GM18508 (cell line): ENCODE measurements around the gene EPHB2.
"Not testable (repeated sequence)": the region's sequence is repeated elsewhere in the genome, so short reads cannot be mapped to it uniquely, and the experiment has no call there.

ENCODE experiments used
- ATAC-seq: cut with Tn5 transposase; IDR thresholded peaks from one replicate; pipeline ENCODE4 v1.9.1; 2021; ENCODE audit warnings: moderate number of reproducible peaks; ENCODE audit not compliant: insufficient read depth, unreplicated experiment

Gene EPHB2

DNA sequence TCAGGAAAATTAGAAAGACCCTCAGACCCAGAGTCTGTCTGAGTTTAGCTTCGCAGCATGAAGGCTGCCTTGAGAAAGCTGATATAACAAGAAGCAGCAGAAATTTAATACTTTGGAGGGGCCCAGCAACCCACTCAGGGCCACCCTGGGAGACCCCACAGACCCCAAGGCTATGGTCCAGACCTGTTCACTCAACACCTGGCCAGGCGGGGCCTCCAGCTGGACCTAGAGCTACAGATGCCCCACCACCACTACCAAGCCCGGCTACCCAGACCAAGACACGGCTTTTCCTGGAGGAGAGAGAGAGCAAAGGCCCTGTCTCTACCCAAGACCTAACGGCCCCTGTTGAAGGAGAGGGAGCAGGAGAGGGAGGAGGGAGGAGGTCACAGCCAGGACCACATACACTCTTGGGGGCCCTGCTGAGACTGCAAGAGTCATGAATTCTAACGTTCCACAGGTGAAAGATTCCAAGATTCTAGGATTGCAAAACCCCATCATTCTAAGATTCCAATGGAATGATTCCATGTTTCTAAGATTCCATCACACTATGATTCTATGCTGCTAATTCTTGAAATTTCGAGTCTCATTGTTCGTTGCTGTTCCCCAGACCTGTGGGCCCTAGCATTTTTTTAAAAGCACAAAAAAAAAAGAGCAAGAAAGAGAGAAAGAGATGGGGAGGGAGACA is 208.8 kb downstream of the EPHB2 start:
- ATAC-seq = no peak

GRCh38 chr1:22920026-22920733 is 209.5 kb downstream of the EPHB2 start:
- no peak for ATAC-seq

DNA sequence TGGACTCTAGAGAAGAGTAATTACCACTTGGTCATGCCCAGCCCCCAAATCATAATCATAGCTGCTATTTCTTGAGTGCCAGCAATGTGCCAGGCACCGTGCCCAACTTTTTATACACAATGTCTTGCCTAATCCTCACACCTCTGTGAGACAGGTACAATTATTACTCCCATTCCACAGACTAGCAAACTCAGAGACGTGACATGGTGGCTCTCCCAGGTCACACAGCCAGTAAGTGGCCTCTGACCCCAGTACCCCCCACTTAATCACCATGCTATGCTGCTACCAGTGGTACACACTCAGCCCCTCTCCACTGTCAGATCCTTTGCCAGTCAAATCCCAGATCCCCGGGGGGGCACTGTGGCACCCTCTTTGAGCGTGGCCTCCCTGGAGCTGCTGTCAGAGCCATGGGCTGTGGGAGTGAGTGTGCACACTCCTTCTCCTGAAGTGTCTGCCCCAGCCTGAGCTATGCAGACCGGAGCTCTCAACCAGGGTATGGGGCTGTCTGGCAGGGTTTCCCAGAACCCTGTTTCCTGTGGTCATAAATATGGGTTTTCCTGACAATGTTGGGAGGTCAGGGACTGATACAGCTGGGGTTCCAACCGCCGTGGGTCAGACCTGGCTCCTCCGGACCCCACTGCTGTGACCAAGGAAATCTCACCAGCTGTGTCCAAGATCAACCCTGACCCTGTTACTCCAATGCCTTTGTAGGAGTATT is 210.3 kb downstream of the EPHB2 start:
- ATAC-seq = no peak

DNA sequence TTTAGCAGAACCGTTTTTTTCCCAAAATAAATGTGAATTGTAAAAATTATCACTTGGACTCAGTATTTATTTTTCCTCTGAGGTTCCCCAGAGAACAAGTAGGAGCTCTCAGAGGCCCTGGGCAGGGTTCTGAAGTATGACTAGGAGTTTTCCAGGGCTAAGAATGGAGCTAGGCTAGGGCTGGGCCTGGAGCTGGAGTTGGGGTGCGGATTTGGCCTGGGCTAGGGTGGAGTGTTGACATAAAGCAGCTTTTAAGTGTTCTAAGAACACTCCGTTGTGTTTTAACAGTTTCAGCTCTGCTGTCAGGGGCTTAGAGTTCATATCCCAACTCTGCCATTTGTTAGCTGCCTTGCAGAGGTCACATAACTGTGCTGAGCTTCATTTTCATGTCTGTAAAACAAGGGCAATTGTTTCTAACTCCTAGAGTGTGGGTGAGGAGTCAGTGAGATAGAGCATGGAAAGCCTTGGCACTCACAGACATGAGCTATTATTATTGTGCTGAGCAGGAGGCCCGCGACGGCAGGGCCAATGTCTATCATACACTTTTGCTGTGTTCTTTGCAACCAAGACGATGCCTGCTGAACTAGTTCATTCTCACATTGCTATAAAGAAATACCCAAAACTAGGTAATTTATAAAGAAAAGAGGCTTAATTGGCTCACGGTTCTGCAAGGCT is 210.9 kb downstream of the EPHB2 start:
- ATAC-seq = no peak

GRCh38 chr1:22922640-22923039 is 212.0 kb downstream of the EPHB2 start:
- no peak for ATAC-seq

GRCh38 chr1:22925111-22925510 is 214.5 kb downstream of the EPHB2 start:
- no peak for ATAC-seq

- ATAC-seq = no peak
These were observed 219.7 kb downstream of the EPHB2 start for GRCh38 chr1:22930240-22930912.

GRCh38 chr1:22932803-22933470 is 222.3 kb downstream of the EPHB2 start:
- ATAC-seq = no peak

DNA sequence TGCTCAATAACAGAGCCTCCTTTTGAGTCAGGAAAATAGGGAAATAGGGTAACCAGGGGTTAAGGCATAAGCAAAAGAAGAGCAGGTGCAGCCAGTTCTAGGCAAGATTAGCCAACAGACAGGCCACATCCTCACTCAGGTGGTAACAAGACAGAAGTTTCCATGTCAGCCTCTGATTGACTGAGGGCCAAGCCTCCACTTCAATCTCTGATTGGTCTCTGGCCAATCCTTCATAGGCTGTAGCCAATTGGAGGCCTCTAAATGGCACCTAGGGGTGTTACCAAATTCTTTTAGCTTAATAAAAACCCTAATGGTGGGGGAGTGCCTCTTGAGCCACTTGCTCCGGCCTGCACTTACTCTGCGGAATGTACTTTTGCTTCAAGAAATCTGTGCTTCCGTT is 224.8 kb downstream of the EPHB2 start:
- ATAC-seq = no peak

DNA sequence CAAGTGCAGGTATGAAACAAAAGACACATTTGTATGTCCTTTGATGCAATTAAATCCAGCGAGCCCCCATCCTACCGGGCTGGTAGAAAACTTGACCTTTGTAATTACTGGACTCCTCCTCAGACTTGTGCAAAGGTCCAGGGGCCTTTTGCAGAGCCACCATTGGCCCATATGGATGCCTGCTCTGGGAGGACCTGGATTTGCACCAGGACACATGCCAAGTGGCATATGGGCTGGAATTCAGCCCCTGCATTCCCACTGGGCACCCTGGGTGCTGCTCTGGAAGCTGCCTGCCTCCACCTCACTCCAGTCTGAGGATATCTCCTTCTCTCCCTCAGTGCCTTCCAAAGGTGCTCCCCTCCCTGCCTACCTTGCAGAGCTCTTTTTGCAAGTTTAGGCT is 226.0 kb downstream of the EPHB2 start:
- no peak for ATAC-seq

GRCh38 chr1:22941257-22941656 is 230.6 kb downstream of the EPHB2 start:
- no peak for ATAC-seq

GRCh38 chr1:22944346-22945055 is 233.9 kb downstream of the EPHB2 start:
- no peak for ATAC-seq

DNA sequence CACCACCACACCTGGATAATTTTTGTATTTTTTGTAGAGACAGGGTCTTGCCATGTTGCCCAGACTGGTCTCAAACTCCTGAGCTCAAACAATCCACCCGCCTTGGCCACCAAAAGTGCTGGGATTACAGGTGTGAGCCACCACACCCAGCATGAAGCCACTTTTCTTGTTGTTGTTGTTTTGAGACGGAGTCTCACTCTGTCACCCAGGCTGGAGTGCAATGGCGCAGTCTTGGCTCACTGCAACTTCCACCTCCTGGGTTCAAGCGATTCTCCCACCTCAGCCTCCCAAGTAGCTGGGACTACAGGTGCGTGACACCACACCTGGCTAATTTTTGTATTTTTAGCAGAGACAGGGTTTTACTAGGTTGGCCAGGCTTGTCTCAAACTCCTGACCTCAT is 234.5 kb downstream of the EPHB2 start:
- ATAC-seq = not testable (repeated sequence)

GRCh38 chr1:22949822-22950331 is 239.2 kb downstream of the EPHB2 start:
- no peak for ATAC-seq

GRCh38 chr1:22951796-22952195 is 241.2 kb downstream of the EPHB2 start:
- ATAC-seq = no peak

DNA sequence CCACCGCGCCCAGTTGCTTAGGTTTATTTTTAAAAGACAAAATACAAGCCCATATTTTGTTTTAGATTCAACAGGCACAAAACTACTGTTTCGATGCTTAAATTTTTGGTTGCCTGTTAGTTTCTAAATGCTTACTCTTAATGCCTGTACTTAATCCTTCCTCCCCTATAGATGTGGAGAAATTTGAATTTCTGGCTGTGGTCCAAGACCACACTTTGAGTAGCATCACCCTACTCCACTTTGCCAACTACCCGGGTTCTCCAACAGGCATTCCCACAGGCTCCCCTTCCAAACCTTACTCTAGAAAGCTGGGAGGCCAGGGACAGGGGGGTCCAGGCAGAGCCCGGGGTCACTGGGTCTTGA is 242.0 kb downstream of the EPHB2 start:
- ATAC-seq = no peak

GRCh38 chr1:22953057-22953739 is 242.6 kb downstream of the EPHB2 start:
- ATAC-seq = no peak

- ATAC-seq = no peak
These were observed 243.1 kb downstream of the EPHB2 start for GRCh38 chr1:22953740-22954141.
